A549 (cell line): ENCODE results near the gene NOS1. TPM values are rescaled to one million over a fixed set of nuclear protein-coding genes. Genes with fewer than 3 reads are reported as not detected.
A peak's percentile ranks its signal among the peaks of the same experiment; 100 is the strongest.

ENCODE experiments used
- ATAC-seq, 2 experiments: fragments of 200-7000 bp in 1 of 2; fragments of >200 bp in 1 of 2; cut with Nextera tagmentation in 1 of 2; cut with Tn5 transposase in 1 of 2; 3 replicates each; pipeline versions ENCODE4 v1.8.0 to v1.9.1; 2018 to 2020; ENCODE audit warnings: mild to moderate bottlenecking in 1 of 2, moderate library complexity in 1 of 2
- CTCF ChIA-PET: fragments of 300-600 bp; sonication (Branson Sonifier 250); formaldehyde crosslinking; extraction: SDS; loops from one replicate; lab custom pipeline; 2021; ENCODE audit warnings: antibody characterized with exemption, inconsistent platforms; lab: Yijun Ruan, JAX
- POLR2A ChIA-PET: fragments of 350-600 bp; formaldehyde crosslinking; extraction: SDS; loops from one replicate; lab custom pipeline; 2021; ENCODE audit warnings: antibody characterized with exemption, inconsistent platforms; lab: Yijun Ruan, JAX
- DNase-seq, 2 experiments: peaks; one replicate each; pipeline versions ENCODE4 v3.0.0 to v3.0.0-alpha.2; 2011 to 2016; ENCODE audit warnings: low read depth in 1 of 2, low spot score in 1 of 2
- FAIRE-seq: peaks from 2 replicates; lab custom pipeline; 2011; peaks lifted over from hg19 to GRCh38; lab: Jason Lieb, UNC
- H3K27ac ChIP-seq, 2 experiments: fragments of >200 bp; sonication (Bioruptor Twin); formaldehyde crosslinking; 3 replicates each; pipeline ENCODE4 v1.5.1; 2016 to 2017
- H3K4me1 ChIP-seq: fragments of >200 bp; sonication (Bioruptor Twin); formaldehyde crosslinking; 3 replicates; pipeline ENCODE4 v1.6.1; 2016
- H3K4me2 ChIP-seq: fragments of >200 bp; sonication (Bioruptor Twin); formaldehyde crosslinking; 3 replicates; pipeline ENCODE4 v1.6.1; 2016
- H3K4me3 ChIP-seq: fragments of >200 bp; sonication (Bioruptor Twin); formaldehyde crosslinking; 3 replicates; pipeline ENCODE4 v1.5.1; 2016
- H3K9me3 ChIP-seq: fragments of >200 bp; sonication (Bioruptor Twin); formaldehyde crosslinking; 3 replicates; pipeline ENCODE4 v1.6.1; 2016
- BHLHE40 ChIP-seq: IDR thresholded peaks from 2 replicates; pipeline ENCODE4 v1.6.1; 2012; ENCODE audit warnings: low read depth, low read length, inconsistent platforms
- CHD4 ChIP-seq: fragments of 200-600 bp; sonication (generic); IDR thresholded peaks from 2 replicates; pipeline ENCODE4 v1.6.1; 2016; ENCODE audit warnings: antibody characterized with exemption, mild to moderate bottlenecking, borderline replicate concordance
- EHF ChIP-seq: fragments of 250-450 bp; sonication (Bioruptor Pico); IDR thresholded peaks from 2 replicates; pipeline ENCODE4 v1.5.0; 2020; ENCODE audit warnings: mild to moderate bottlenecking
- EHMT2 ChIP-seq: fragments of 200-600 bp; sonication (generic); IDR thresholded peaks from 2 replicates; pipeline ENCODE4 v1.6.1; 2016; ENCODE audit warnings: antibody characterized with exemption, low read depth, mild to moderate bottlenecking, moderate library complexity
- ESRRA ChIP-seq: fragments of 150-350 bp; IDR thresholded peaks from 2 replicates; pipeline ENCODE4 v1.6.1; 2014; ENCODE audit warnings: mild to moderate bottlenecking, low read length, borderline replicate concordance
- FOXS1 ChIP-seq: fragments of 250-450 bp; sonication (Bioruptor Pico); IDR thresholded peaks from 2 replicates; pipeline ENCODE4 v1.5.0; 2020; ENCODE audit warnings: mild to moderate bottlenecking, moderate library complexity
- GATA3 ChIP-seq: IDR thresholded peaks from 2 replicates; pipeline ENCODE4 v1.6.1; 2012; ENCODE audit warnings: borderline replicate concordance
- HES2 ChIP-seq: fragments of >200 bp; sonication (Bioruptor Twin); formaldehyde crosslinking; IDR thresholded peaks from 2 replicates; pipeline ENCODE4 v1.6.1; 2016
- HOXA7 ChIP-seq: fragments of 250-450 bp; sonication (Bioruptor Pico); IDR thresholded peaks from 2 replicates; pipeline ENCODE4 v1.5.0; 2020; ENCODE audit warnings: mild to moderate bottlenecking, moderate library complexity
- HOXB13 ChIP-seq: fragments of 250-450 bp; sonication (Bioruptor Pico); IDR thresholded peaks from 2 replicates; pipeline ENCODE4 v1.5.0; 2020; ENCODE audit warnings: low read depth, mild to moderate bottlenecking, moderate library complexity
- KDM1A ChIP-seq: fragments of 200-600 bp; sonication (generic); IDR thresholded peaks from 2 replicates; pipeline ENCODE4 v1.6.1; 2016; ENCODE audit warnings: low read depth, mild to moderate bottlenecking
- KDM5A ChIP-seq: fragments of 200-600 bp; sonication (generic); IDR thresholded peaks from 2 replicates; pipeline ENCODE4 v1.6.1; 2016; ENCODE audit warnings: antibody characterized with exemption, mild to moderate bottlenecking
- MAFK ChIP-seq: fragments of 450-650 bp; IDR thresholded peaks from 2 replicates; pipeline ENCODE4 v1.6.1; 2014; ENCODE audit not compliant: partially characterized antibody
- MYC ChIP-seq: IDR thresholded peaks from 2 replicates; pipeline ENCODE4 v1.6.1; 2012; ENCODE audit warnings: mild to moderate bottlenecking, inconsistent platforms, low read length, improper control_type of control experiment, borderline replicate concordance
- NFE2L2 ChIP-seq: fragments of 150-350 bp; conservative IDR thresholded peaks from 2 replicates; pipeline ENCODE4 v1.6.1; 2014; ENCODE audit warnings: low read length
- PHF8 ChIP-seq: fragments of 200-600 bp; sonication (generic); IDR thresholded peaks from 2 replicates; pipeline ENCODE4 v1.6.1; 2016; ENCODE audit warnings: low read depth, mild to moderate bottlenecking, antibody characterized with exemption, moderate library complexity, borderline replicate concordance
- RARB ChIP-seq: fragments of 250-450 bp; sonication (Bioruptor Pico); IDR thresholded peaks from 2 replicates; pipeline ENCODE4 v1.8.0; 2021; ENCODE audit warnings: mild to moderate bottlenecking, moderate library complexity
- RCOR1 ChIP-seq: fragments of 150-350 bp; IDR thresholded peaks from 2 replicates; pipeline ENCODE4 v1.6.1; 2014; ENCODE audit warnings: antibody characterized with exemption, low read length, low read depth
- ZFP36 ChIP-seq: fragments of 450-650 bp; IDR thresholded peaks from 2 replicates; pipeline ENCODE4 v1.6.1; 2014; ENCODE audit warnings: borderline replicate concordance; ENCODE audit not compliant: partially characterized antibody
- ZSCAN20 ChIP-seq: fragments of 250-450 bp; sonication (Bioruptor Pico); IDR thresholded peaks from 2 replicates; pipeline ENCODE4 v1.8.0; 2022; ENCODE audit warnings: mild to moderate bottlenecking, moderate library complexity
- WGBS: methylation state at CpG from one replicate; pipeline ENCODE4 v1.1.6; 2017; ENCODE audit errors: missing lambda C conversion rate; 5-methylcytosine and 5-hydroxymethylcytosine counted together
- polyA plus RNA-seq, 4 experiments: library from polyadenylated mRNA; depleted of rRNA in 3 of 4; stranded (reverse); fragments of >200 nt; fragmentation: RNase III in 1 of 4; extraction: RNeasy Plus Mini Kit Qiagen cat#74134 plus additional on column Dnase treatment in 1 of 4; gene quantifications; 2 replicates in 3 of 4; 3 replicates in 1 of 4; pipeline ENCODE4 v1.2.3, GENCODE V29; 2011 to 2017
- TF ChIP-seq, protein P1 (sequence below): fragments of 250-450 bp; sonication (Bioruptor Pico); IDR thresholded peaks from 2 replicates; pipeline ENCODE4 v1.5.0; 2020; ENCODE audit warnings: low read depth, mild to moderate bottlenecking, moderate library complexity
- TF ChIP-seq, protein P2 (sequence below): IDR thresholded peaks from 2 replicates; pipeline ENCODE4 v1.6.1; 2012

NOS1 gene
- polyA plus RNA-seq, 2 of the 4 experiments (the other 2 are of a cell fraction), result 0.10 to 0.39 TPM

GRCh38 chr12:117312770-117313169, 48.7 kb downstream of the NOS1 start:
- H3K4me2 ChIP-seq, result no peak overlapping the region
- ATAC-seq (no peak), DNase-seq (no peak), FAIRE-seq (no peak)
- no peaks in the 10 kb centered on the region for H3K9me3 ChIP-seq
- TF ChIP-seq EHMT2 (no peak), KDM5A (no peak), BHLHE40 (no peak), RARB (CRISPR knock-in tag) (no peak), CHD4 (no peak), MAFK (no peak), HOXB13 (no peak), NFE2L2 (no peak), KDM1A (no peak), GATA3 (no peak), HES2 (no peak), PHF8 (no peak)
- TF ChIP-seq, protein P1, sequence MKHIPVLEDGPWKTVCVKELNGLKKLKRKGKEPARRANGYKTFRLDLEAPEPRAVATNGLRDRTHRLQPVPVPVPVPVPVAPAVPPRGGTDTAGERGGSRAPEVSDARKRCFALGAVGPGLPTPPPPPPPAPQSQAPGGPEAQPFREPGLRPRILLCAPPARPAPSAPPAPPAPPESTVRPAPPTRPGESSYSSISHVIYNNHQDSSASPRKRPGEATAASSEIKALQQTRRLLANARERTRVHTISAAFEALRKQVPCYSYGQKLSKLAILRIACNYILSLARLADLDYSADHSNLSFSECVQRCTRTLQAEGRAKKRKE (CRISPR knock-in tag), result no peak
- no peak overlapping the region for H3K27ac ChIP-seq
- 16% methylated on average over 3 of the region's 3 CpGs for WGBS
- no peak overlapping the region for H3K4me3 ChIP-seq
- POLR2A ChIA-PET, result no interaction called here
- CTCF ChIA-PET, result no interaction called here
- no peaks in the 10 kb centered on the region for H3K4me1 ChIP-seq

DNA sequence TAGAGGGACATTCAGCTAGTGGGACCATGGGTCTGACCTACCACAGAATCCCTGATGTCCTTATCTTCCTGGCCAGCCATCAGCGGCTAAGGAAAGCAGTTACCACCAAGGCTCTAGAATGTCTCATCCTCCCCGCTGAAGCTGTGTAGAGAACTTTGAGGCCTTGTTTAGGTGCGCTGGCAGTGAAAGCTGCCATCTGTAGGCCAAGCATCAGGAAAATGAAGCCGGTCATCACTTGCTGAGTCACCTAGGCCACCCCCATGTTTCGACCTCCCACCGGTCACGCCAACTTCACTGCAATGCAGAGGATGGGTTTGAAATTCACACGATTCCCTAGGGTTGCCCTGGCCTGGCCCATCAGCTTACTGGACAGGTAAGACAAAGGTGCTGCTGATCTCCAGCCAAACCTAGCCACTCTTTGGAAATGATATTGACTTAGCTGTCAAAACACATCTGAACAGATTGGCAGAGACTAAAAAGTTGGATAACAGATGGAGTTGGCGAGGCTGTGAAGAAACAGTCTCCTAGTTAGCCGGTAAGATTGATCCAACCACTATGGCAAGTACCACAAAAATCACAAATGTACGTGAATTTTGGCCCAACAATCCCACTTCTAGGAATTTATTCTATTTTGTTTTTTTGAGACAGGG, 52.0 kb downstream of the NOS1 start:
- H3K9me3 ChIP-seq, result no peaks in the 10 kb centered on the region
- CTCF ChIA-PET, result interaction anchor here (0.6 to 1.4 kb wide), 3 partner anchors 48 to 528 kb away, joined by 3 to 4 read pairs (median 3); no protein-coding TSS in a partner anchor
- POLR2A ChIA-PET, result no interaction called here
- no peaks in the 10 kb centered on the region for H3K4me1 ChIP-seq
- H3K27ac ChIP-seq, result no peak overlapping the region
- no peak overlapping the region for H3K4me3 ChIP-seq
- DNase-seq, result no peak
- 85% methylated on average over 11 of the region's 11 CpGs for WGBS
- FAIRE-seq, result no peak
- TF ChIP-seq ZFP36 (no peak), MYC (no peak), RCOR1 (no peak)
- ATAC-seq, result no peak
- H3K4me2 ChIP-seq, result no peak overlapping the region

GRCh38 chr12:117300174-117300573, 61.3 kb downstream of the NOS1 start:
- no peaks in the 10 kb centered on the region for H3K4me1 ChIP-seq
- no peak overlapping the region for H3K27ac ChIP-seq
- TF ChIP-seq FOXS1, result no peak
- TF ChIP-seq ZSCAN20, result no peak
- TF ChIP-seq ESRRA, result no peak
- TF ChIP-seq, protein P2, sequence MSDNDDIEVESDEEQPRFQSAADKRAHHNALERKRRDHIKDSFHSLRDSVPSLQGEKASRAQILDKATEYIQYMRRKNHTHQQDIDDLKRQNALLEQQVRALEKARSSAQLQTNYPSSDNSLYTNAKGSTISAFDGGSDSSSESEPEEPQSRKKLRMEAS, result no peak
- no peak for TF ChIP-seq EHF
- TF ChIP-seq MYC, result no peak
- TF ChIP-seq, protein P1 (CRISPR knock-in tag), result no peak
- TF ChIP-seq HOXA7 (CRISPR knock-in tag), result no peak
- POLR2A ChIA-PET, result no interaction called here
- H3K4me3 ChIP-seq, result no peak overlapping the region
- ATAC-seq, result peak in 1 of 2 experiments; percentile 33; a peak in 2 of 6 replicates
- DNase-seq, result no peak
- 61% methylated on average over 4 of the region's 4 CpGs for WGBS
- no peak overlapping the region for H3K4me2 ChIP-seq
- 0 out of 3 replicates have a peak, but pooled peaks cover 3% of the 10 kb centered on the region for H3K9me3 ChIP-seq
- CTCF ChIA-PET, result interaction anchor here (0.6 kb wide), 1 partner anchor 299 kb away, joined by 3 read pairs; no protein-coding TSS in a partner anchor
- no peak for FAIRE-seq
